Nephron progenitor cell (in vitro differentiated cells): ENCODE measurements around the gene HOXC13.

Experiments used
- DNase-seq: peaks from one replicate; pipeline ENCODE4 v3.0.0; 2021
- H3K27ac Mint-ChIP-seq: 2 replicates; pipeline ENCODE4 v1.8.0; 2021; ENCODE audit warnings: mild to moderate bottlenecking, moderate library complexity, mixed read lengths
- H3K27me3 Mint-ChIP-seq: 2 replicates; pipeline ENCODE4 v1.8.0; 2021; ENCODE audit warnings: mild to moderate bottlenecking, low read depth, mixed read lengths; ENCODE audit not compliant: poor library complexity
- H3K36me3 Mint-ChIP-seq: 2 replicates; pipeline ENCODE4 v1.8.0; 2021; ENCODE audit warnings: low read depth, mixed read lengths
- H3K4me1 Mint-ChIP-seq: 2 replicates; pipeline ENCODE4 v1.8.0; 2021; ENCODE audit warnings: mixed read lengths
- H3K4me3 Mint-ChIP-seq: 2 replicates; pipeline ENCODE4 v1.8.0; 2021; ENCODE audit warnings: mild to moderate bottlenecking, moderate library complexity, mixed read lengths
- H3K9me3 Mint-ChIP-seq: 2 replicates; pipeline ENCODE4 v1.8.0; 2021; ENCODE audit warnings: mild to moderate bottlenecking, moderate library complexity, mixed read lengths
- CTCF ChIP-seq: fragments of 200-600 bp; sonication (generic); IDR thresholded peaks from 2 replicates; pipeline ENCODE4 v1.5.0; 2021; ENCODE audit warnings: antibody characterized with exemption

Gene HOXC13

GRCh38 chr12:53966085-53966384, 27.4 kb downstream of the HOXC13 start:
- no peak for DNase-seq
- H3K36me3 Mint-ChIP-seq, result no peaks in the 10 kb centered on the region
- no peak overlapping the region for H3K27ac Mint-ChIP-seq
- no peaks in the 10 kb centered on the region for H3K9me3 Mint-ChIP-seq
- peaks cover 32% of the 10 kb centered on the region for H3K4me1 Mint-ChIP-seq
- TF ChIP-seq CTCF, result no peak
- peak overlapping the region; percentile 52 for H3K4me3 Mint-ChIP-seq
- peaks cover 100% of the 10 kb centered on the region for H3K27me3 Mint-ChIP-seq

- peaks cover 100% of the 10 kb centered on the region for H3K27me3 Mint-ChIP-seq
- no peaks in the 10 kb centered on the region for H3K36me3 Mint-ChIP-seq
- H3K27ac Mint-ChIP-seq, result no peak overlapping the region
- H3K4me1 Mint-ChIP-seq, result peaks cover 32% of the 10 kb centered on the region
- DNase-seq, result no peak
- H3K9me3 Mint-ChIP-seq, result no peaks in the 10 kb centered on the region
- H3K4me3 Mint-ChIP-seq, result peak overlapping the region; percentile 52
- TF ChIP-seq CTCF, result no peak
These were observed 27.9 kb downstream of the HOXC13 start for GRCh38 chr12:53966385-53967133.

GRCh38 chr12:53967421-53967925, 28.8 kb downstream of the HOXC13 start:
- H3K4me1 Mint-ChIP-seq, result peaks cover 36% of the 10 kb centered on the region
- H3K4me3 Mint-ChIP-seq, result peak overlapping the region; percentile 8
- H3K9me3 Mint-ChIP-seq, result no peaks in the 10 kb centered on the region
- peaks cover 100% of the 10 kb centered on the region for H3K27me3 Mint-ChIP-seq
- no peak overlapping the region for H3K27ac Mint-ChIP-seq
- H3K36me3 Mint-ChIP-seq, result no peaks in the 10 kb centered on the region
- TF ChIP-seq CTCF, result no peak
- no peak for DNase-seq

GRCh38 chr12:53968214-53969127, 29.8 kb downstream of the HOXC13 start:
- peaks cover 100% of the 10 kb centered on the region for H3K27me3 Mint-ChIP-seq
- no peak overlapping the region for H3K27ac Mint-ChIP-seq
- no peaks in the 10 kb centered on the region for H3K36me3 Mint-ChIP-seq
- no peak for DNase-seq
- H3K4me1 Mint-ChIP-seq, result peaks cover 45% of the 10 kb centered on the region
- peak overlapping the region; percentile 37 for H3K4me3 Mint-ChIP-seq
- H3K9me3 Mint-ChIP-seq, result no peaks in the 10 kb centered on the region
- TF ChIP-seq CTCF, result no peak

GRCh38 chr12:53969588-53970259, 31.1 kb downstream of the HOXC13 start:
- peaks cover 99% of the 10 kb centered on the region for H3K27me3 Mint-ChIP-seq
- DNase-seq, result no peak
- no peak overlapping the region for H3K4me3 Mint-ChIP-seq
- TF ChIP-seq CTCF, result no peak
- no peaks in the 10 kb centered on the region for H3K9me3 Mint-ChIP-seq
- H3K4me1 Mint-ChIP-seq, result peaks cover 41% of the 10 kb centered on the region
- H3K36me3 Mint-ChIP-seq, result no peaks in the 10 kb centered on the region
- H3K27ac Mint-ChIP-seq, result no peak overlapping the region
